GM18519 (cell line): ENCODE data around the gene TSPO2.

Experiments
- ATAC-seq: cut with Tn5 transposase; IDR thresholded peaks from one replicate; pipeline ENCODE4 v1.9.1; 2021; ENCODE audit warnings: mild to moderate bottlenecking, moderate library complexity; ENCODE audit not compliant: unreplicated experiment, low FRiP score

TSPO2 gene

GRCh38 chr6:41073203-41073967 is 31.1 kb downstream of the TSPO2 start:
- ATAC-seq = no peak

GRCh38 chr6:41073968-41074691 is 31.9 kb downstream of the TSPO2 start:
- ATAC-seq = no peak

- no peak for ATAC-seq
Observed at GRCh38 chr6:41074692-41075436, 32.6 kb downstream of the TSPO2 start.

- ATAC-seq = no peak
Observed at GRCh38 chr6:41075651-41076626, 33.7 kb downstream of the TSPO2 start.

GRCh38 chr6:41077536-41077935 is 35.3 kb downstream of the TSPO2 start:
- no peak for ATAC-seq

GRCh38 chr6:41078101-41078500 is 35.8 kb downstream of the TSPO2 start:
- no peak for ATAC-seq

- no peak for ATAC-seq
Observed at GRCh38 chr6:41079080-41079479, 36.8 kb downstream of the TSPO2 start.

GRCh38 chr6:41080621-41081020 is 38.4 kb downstream of the TSPO2 start:
- ATAC-seq = no peak

- ATAC-seq = no peak
Observed at GRCh38 chr6:41083072-41083471, 40.8 kb downstream of the TSPO2 start.

GRCh38 chr6:41085182-41085581 is 42.9 kb downstream of the TSPO2 start:
- ATAC-seq = no peak

- no peak for ATAC-seq
Observed at GRCh38 chr6:41088451-41088850, 46.2 kb downstream of the TSPO2 start.

- no peak for ATAC-seq
Observed at GRCh38 chr6:41090841-41091761, 48.8 kb downstream of the TSPO2 start.

- no peak for ATAC-seq
Observed at GRCh38 chr6:41092421-41093140, 50.3 kb downstream of the TSPO2 start.

- no peak for ATAC-seq
Observed at GRCh38 chr6:41093729-41094128, 51.5 kb downstream of the TSPO2 start.
